Mucosa of descending colon (tissue), 3 donors: ENCODE measurements around the gene GNG7. TPM values are rescaled to one million over a fixed set of nuclear protein-coding genes. Genes with fewer than 3 reads are reported as not detected.
"Not testable (repeated sequence)": the region's sequence is repeated elsewhere in the genome, so short reads cannot be mapped to it uniquely, and the experiment has no call there.

Experiments used
- ATAC-seq: fragments of 200-7000 bp; cut with Tn5 transposase; one replicate; pipeline ENCODE4 v1.9.1; 2020; ENCODE audit warnings: mild to moderate bottlenecking, moderate library complexity
- DNase-seq, 3 donors: peaks; one replicate each; pipeline ENCODE4 v3.0.0-alpha.2; 2020
- H3K36me3 ChIP-seq: fragments of 200-600 bp; one replicate; pipeline ENCODE4 v1.8.0; 2021; ENCODE audit warnings: low read depth, mild to moderate bottlenecking
- H3K4me1 ChIP-seq: fragments of 200-600 bp; one replicate; pipeline ENCODE4 v1.8.0; 2021; ENCODE audit warnings: low read depth, mild to moderate bottlenecking
- H3K4me3 ChIP-seq: fragments of 200-600 bp; one replicate; pipeline ENCODE4 v1.8.0; 2021; ENCODE audit warnings: mild to moderate bottlenecking
- H3K9me3 ChIP-seq: fragments of 200-600 bp; one replicate; pipeline ENCODE4 v1.8.0; 2021; ENCODE audit warnings: mild to moderate bottlenecking
- intact Hi-C, 2 donors: fragments of 100-400 bp; cut with DNase I in 1 of 2; cut with micrococcal nuclease in 1 of 2; formaldehyde crosslinking; loops; one replicate each; pipeline versions ENCODE4 v1.11.0 to v1.11.1; 2022; cut with DNase I, micrococcal nuclease
- total RNA-seq, 3 donors: library from RNA; stranded (reverse); fragmentation: NEBNext Ultra II Directional in 2 of 3; extraction: Animal tissue kit (Norgen Biotek cat#: 25700) in 2 of 3; gene quantifications; one replicate each; pipeline versions ENCODE4 v1.2.1 to v1.2.4, GENCODE V29; 2021 to 2023
- TF ChIP-seq, protein P1 (sequence below): fragments of 200-600 bp; IDR thresholded peaks from one replicate; pipeline ENCODE4 v1.8.0; 2022; ENCODE audit warnings: antibody characterized with exemption, mild to moderate bottlenecking
- donor health status: DM: no; HTN: no; CAD: no; lungs with moderate emphysema.
- donor health status: DM: no; HTN: no; CAD: no.
- donor health status: DM: no; HTN: yes; CAD: no.

The GNG7 gene
- total RNA-seq, 3 donors from 2014 or later = 2.5 to 6.9 (median 2.9) TPM

DNA sequence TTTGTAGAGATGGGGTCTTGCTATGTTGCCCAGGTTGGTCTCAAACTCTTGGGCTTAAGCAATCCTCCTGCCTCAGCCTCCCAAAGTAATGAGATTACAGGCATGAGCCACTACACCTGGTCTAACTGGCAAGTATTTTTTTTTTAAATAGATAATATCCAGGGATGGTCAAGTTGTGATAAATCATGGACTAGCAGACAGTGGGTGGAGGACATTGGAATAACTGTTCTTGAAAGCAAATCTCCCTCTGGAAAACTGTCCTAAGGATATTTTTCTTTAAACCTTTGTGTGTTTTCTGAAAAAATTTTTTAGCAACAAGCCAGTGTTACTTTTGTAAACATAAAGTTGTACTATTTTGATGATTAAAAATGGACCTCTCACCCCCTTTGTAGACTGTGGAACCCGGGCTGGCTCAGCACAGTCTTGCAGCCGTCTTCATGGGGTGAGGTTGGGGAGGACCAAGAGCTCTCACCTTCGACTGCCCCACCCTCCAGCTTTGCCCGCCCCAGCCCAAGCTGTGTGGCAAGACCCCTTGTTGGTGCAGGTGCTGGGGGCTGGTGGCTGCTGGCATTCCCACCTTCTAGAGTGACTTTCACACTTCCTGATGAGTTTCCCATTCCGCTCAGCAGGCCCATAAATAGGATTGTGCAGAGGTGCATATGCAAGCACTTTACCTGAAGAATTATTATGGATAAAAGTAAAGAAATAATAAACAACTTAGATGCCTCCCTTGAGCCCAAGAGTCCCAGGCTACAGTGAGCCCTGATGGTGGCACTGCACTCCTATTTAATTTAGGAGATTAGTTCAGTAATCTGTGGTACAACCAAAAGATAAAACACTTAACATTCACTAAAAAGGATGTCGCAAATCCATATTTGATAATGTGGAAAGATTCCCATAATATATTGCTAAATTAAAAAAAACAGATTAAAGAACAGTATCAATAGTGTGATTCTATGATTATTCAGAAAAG lies 119.2 kb downstream of the GNG7 start:
- TF ChIP-seq, protein P1, sequence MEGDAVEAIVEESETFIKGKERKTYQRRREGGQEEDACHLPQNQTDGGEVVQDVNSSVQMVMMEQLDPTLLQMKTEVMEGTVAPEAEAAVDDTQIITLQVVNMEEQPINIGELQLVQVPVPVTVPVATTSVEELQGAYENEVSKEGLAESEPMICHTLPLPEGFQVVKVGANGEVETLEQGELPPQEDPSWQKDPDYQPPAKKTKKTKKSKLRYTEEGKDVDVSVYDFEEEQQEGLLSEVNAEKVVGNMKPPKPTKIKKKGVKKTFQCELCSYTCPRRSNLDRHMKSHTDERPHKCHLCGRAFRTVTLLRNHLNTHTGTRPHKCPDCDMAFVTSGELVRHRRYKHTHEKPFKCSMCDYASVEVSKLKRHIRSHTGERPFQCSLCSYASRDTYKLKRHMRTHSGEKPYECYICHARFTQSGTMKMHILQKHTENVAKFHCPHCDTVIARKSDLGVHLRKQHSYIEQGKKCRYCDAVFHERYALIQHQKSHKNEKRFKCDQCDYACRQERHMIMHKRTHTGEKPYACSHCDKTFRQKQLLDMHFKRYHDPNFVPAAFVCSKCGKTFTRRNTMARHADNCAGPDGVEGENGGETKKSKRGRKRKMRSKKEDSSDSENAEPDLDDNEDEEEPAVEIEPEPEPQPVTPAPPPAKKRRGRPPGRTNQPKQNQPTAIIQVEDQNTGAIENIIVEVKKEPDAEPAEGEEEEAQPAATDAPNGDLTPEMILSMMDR = no peak
- Histone ChIP-seq H3K36me3 (no peaks in the 10 kb centered on the region), H3K9me3 (peaks cover 4% of the 10 kb centered on the region), H3K4me1 (peaks cover 17% of the 10 kb centered on the region), H3K4me3 (no peak overlapping the region)
- DNase-seq = no peak
- no peak for ATAC-seq
- intact Hi-C loops = no loop called here

DNA sequence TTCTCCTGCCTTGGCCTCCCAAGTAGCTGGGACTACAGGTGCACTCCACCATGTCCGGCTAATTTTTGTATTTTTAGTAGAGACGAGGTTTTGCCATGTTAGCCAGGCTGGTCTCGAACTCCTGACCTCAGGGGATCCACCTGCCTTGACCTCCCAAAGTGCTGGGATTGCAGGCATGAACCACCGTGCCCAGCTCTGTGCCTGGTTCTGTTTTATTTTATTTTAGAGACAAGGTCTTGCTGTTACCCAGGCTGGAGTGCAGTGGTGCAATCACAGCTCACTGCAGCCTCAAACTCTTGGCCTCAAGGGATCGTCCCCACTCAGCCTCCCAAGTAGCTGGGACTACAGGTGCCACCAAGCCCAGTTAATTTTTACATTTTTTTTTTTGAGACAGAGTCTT lies 122.1 kb downstream of the GNG7 start:
- peaks cover 23% of the 10 kb centered on the region for H3K4me1 ChIP-seq
- H3K36me3 ChIP-seq, ATAC-seq, intact Hi-C loops, H3K4me3 ChIP-seq, H3K9me3 ChIP-seq: not testable (repeated sequence)
- peak in 1 of 3 donors; percentile 5 for DNase-seq

DNA sequence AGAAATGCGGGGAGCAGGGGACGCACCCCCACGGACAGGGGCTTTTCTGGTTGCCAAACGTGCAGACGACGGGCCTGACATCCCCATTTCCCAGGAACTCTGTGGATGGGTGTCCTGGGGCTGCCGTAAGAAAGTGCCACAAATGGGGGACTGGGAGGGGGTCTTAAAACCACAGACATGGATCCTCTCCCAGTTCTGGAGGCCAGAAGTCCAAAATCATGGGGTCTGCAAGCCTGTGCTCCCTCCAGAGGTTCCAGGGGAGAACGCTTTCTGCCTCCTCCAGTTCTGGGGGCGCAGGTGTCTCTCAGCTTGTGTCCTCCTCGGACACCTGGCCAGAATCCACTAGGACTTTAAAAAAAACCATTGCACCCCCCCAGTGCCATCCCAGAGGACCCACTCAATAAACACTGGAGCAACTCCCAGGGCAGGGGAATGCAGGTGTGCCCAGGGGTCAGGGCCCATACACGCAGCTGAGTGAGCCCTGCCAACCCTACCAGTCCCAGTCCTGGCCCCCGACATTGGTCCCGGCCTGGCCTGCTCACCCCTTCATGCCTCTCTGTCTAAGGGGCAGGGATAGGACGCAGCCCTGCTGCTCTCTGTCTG lies 122.7 kb downstream of the GNG7 start:
- H3K4me3 ChIP-seq = no peak overlapping the region
- intact Hi-C loops = no loop called here
- ATAC-seq (no peak), DNase-seq (no peak)
- peaks cover 23% of the 10 kb centered on the region for H3K4me1 ChIP-seq
- no peaks in the 10 kb centered on the region for H3K36me3 ChIP-seq
- TF ChIP-seq, protein P1 = no peak
- peaks cover 4% of the 10 kb centered on the region for H3K9me3 ChIP-seq

DNA sequence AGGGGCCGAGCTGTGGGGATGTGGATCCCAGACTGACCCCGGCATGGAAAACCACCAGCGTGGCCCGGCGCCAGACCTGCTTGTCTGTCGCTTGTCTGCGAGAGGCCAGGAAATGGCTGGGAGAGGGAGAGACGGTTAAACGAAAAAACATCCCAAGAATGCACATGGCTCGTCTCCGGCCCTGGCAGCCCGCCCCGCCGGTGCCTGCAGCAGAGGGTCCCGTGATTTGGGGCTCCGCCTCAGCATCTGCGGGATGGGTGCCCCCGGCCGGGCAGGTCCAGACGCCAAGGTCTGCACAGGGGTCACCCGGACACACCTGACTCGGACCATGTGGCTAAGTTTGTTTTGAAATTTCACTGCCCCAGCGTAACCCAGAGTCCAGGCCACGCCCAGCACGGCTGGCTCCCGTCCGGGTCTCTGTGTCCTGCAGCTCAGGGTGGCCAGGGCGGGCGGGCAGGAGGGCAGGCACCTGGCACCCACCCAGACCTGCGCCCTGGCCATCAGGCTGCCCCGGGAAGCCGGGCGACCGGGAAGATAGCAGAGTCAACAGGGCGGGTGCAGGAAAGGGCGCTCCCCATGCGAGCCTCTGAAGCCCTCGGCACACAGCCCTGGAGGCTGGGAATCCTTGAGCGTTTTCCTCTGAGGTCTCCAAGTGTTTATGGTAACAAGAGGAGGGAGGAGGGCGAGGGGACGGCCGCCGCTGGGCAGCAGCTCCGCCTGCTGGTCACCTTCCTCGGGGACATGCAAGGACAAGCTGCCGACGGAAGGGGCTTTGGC lies 123.4 kb downstream of the GNG7 start:
- peaks cover 23% of the 10 kb centered on the region for H3K4me1 ChIP-seq
- DNase-seq = peak; percentile 87 to 90 (median 90)
- peaks cover 4% of the 10 kb centered on the region for H3K9me3 ChIP-seq
- TF ChIP-seq, protein P1 = peak; percentile 73
- no peak overlapping the region for H3K4me3 ChIP-seq
- intact Hi-C loops = no loop called here
- ATAC-seq = peak; percentile 79
- no peaks in the 10 kb centered on the region for H3K36me3 ChIP-seq

DNA sequence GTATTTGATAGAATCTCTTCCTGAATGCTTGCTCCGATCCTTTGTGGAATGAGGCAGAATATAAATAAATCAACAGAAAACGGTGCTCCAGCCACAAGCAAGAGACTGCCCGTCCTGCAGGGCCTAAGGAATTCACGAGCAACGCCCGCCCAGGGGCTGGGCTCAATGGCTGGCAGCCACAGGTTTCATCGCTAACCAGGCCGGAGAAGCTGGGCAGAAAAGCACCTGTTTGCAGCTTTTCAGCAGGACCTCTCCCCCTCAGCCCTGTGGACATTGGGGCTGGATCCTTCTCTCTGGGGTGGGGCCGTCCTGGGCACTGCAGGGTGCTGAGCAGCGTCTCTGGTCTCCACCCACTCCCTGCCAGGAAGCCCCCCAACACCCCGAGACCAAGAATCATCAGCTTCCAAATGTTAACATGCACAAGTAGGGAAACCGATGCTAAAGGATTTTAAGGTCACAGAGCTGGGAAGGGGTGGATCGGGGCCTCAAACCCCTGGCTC lies 124.1 kb downstream of the GNG7 start:
- Histone ChIP-seq H3K4me1 (peaks cover 23% of the 10 kb centered on the region), H3K36me3 (no peaks in the 10 kb centered on the region), H3K9me3 (peaks cover 4% of the 10 kb centered on the region), H3K4me3 (no peak overlapping the region)
- ATAC-seq = peak; percentile 12
- peak in 2 of 3 donors; percentile 60 to 62 for DNase-seq
- intact Hi-C loops = no loop called here
- TF ChIP-seq, protein P1 = no peak
